Embryonic facial prominence (tissue), 1 donor: ENCODE measurements around the gene SURF6.
"Not testable (repeated sequence)": the region's sequence is repeated elsewhere in the genome, so short reads cannot be mapped to it uniquely, and the experiment has no call there.

Experiments
- DNase-seq: peaks from one replicate; pipeline ENCODE4 v3.0.0-alpha.2; 2016; ENCODE audit errors: extremely low spot score

SURF6 gene

DNA sequence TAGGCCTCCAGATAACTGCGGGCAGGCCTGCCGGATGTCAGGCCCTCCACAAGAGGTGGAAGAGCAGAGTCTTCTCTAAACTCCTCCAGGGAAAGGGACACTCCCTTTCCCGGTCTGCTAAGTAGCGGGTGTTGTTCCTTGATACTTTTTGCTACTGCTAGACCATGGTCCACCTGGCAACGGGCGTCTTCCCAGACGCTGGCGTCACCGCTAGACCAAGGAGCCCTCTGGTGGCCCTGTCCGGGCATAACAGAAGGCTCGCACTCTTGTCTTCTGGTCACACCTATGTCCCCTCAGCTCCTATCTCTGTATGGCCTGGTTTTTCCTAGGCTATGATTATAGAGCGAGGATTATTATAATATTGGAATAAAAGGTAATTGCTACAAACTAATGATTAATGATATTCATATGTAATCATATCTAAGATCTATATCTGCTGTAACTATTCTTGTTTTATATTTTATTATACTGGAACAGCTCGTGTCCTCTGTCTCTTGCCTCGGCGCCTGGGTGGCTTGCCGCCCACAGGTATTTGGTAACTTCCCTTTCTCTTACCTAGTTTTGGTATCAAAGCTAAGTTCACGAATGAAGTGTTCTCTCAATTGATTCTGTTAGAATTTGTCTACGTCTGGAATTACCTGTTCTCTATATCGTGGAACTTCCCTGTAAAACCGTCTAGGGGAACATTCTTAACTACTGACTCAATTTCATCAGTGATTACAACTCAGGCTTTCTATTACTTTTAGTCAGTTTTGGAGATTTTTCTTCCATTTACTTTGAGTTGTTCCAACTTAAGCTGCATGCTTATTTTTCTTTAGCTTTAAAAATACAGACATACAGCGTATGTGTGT lies 6.5 kb downstream of the SURF6 start:
- not testable (repeated sequence) for DNase-seq

DNA sequence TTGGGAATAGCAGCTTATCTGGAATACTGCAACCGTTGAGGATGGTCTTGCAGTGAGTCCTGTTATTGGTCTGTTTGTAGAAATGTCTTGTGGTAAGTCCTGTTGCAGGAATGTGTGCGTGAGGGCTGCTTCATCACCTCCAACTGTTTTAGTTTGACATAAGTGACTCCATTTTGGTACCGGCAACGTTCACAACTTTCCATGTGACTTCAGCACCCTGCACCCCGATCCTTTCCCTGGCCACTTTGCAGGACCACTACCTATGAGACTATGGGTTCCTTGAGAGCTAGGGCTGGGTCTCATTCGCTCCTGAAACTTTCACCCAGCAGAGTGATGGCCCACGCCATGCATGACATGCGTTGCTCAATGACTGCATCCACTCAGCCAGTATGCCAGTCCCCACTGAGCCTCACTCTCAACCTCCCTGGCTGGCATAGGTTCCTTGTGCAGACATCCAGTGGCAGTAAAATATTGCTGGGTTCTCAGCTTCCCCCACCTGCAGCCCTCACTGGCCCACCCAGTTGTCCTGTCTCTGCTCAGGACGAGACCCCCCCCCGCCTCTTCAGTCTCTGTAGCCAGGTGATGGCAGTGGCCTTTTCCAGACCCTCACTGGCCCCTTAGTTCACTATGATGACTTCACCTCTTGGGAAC lies 8.0 kb downstream of the SURF6 start:
- DNase-seq: no peak

DNA sequence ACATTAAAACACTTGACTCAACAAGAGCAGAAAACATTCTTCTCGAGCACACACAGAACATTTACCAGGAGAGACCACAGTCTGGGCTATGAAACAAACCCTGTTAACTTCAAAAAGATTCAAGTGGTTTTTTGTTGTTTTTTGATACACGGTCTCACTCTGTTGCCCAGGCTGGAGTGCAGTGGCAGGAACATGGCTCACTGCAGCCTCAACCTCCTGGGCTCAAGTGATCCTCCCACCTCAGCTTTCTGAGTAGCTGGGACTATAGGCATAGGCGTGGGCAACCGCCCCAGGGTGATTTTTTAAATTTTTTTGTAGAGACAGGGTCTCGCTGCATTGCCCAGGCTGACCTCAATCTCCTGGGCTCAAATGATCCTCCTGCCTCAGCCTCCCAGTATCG lies 9.0 kb downstream of the SURF6 start:
- DNase-seq: not testable (repeated sequence)

DNA sequence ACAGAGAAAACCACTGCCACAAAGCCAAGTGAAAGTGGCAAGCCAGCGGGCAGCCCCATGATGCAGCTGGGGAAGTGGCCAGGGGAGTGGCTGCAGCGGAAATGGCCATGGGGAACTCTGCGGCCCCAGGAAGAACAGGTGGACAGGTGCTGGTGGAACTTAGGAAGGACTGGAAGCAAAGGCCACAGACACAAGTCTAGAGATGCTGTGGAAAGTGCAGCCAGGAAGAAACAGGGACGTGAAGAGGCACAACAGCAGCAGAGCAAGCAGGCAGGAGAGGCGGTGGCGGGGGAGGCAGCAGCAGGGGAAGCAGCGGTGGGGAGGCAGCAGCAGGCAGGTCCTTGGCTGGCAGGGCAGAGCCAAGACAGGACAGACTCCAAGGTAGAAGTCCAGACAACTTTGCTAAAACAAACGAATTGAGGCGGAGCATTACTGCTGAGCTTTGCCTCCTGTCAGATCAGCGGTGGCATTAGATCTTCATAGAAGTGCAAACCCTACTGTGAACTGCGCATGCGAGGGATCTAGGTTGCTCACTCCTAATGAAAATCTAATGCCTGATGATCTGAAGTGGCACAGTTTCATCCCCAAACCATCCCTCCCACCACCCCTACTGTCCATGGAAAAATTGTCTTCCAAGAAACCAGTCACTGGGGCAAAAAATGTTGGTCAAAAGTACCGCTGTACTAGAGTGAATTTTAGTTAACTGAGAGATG lies 11.8 kb downstream of the SURF6 start:
- no peak for DNase-seq

DNA sequence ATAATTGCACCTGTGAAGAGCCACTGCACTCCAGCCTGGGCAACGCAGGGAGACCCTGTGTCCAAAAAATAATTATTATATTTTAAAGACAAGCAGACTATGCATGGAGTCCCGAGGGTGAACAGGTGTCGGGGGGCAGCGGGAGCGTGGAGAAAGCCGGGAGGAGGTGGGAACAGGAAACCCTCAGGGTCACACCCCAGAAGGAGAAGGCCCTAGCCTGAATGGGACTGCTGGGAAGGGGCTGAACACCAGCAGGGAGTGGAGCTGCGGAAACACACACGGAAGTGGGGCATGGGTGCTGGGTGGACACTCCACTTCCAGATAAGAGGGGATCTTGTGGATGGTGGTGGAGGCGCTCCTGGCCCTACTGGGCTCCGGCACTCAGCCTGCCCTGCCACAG lies 12.8 kb downstream of the SURF6 start:
- no peak for DNase-seq

DNA sequence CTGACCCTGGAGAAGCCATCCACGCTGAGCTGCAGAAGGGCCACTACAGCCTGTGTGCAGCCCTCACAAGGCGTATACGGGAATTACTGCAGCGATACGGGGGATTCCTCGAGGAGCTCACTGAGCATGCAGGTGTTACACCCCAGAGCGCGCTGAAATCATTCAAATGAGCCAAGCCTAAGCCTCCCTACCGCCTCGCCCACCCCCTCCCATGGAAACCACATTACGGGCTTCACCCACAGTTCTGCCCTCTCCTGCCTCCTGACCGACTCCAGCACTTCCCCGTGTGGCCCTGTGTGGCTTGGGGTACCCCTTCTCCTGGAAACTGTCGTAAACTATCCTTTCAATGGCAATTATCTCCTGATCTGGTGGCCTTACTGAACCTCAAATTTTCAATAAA lies 13.3 kb downstream of the SURF6 start:
- no peak for DNase-seq

DNA sequence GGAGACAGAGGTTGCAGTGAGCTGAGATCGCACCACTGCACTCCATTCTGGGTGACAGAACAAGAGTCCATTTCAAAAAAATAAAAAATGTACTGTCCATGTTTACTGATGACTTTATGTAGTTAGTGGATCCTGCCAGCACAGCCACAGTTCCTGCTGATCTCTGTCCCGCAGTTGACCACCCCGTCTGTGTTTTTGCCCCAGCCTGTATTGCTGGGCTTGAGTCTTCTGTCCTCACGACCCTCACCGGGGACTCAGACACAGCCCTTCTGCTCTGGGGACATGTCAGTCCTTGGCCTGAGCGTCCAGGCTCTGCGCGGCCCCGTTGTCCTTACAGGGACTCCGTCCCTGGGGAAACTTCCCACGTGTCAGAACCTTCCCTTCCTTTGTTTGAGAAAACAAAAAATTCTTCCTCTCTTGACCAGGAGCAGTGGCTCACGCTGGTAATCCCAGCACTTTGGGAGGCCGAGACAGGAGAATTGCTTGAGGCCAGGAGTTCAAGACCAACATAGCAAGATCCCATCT lies 14.5 kb downstream of the SURF6 start:
- no peak for DNase-seq

DNA sequence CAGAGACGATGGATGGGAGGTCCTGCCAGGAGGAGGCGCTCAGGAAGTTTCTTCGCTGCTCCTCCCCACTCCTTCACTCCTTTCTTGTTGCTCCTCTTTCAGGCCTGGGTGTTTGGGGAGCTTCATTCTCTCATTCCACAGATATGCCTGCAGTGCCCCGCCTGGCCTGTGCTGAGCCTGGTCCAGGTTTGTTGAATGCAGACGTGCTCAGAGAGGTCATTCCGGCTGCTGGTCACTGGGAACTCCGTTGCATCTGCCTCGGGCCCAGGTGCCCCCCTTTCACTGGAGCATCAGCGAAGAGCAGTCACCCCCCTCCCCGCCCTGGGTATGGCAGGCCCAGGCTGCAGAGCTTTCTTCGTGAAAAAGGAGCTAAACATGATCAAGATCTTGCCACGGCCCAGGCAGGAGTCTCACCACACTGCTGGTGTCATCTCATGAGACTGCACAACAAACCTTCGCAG lies 15.5 kb downstream of the SURF6 start:
- DNase-seq: no peak

DNA sequence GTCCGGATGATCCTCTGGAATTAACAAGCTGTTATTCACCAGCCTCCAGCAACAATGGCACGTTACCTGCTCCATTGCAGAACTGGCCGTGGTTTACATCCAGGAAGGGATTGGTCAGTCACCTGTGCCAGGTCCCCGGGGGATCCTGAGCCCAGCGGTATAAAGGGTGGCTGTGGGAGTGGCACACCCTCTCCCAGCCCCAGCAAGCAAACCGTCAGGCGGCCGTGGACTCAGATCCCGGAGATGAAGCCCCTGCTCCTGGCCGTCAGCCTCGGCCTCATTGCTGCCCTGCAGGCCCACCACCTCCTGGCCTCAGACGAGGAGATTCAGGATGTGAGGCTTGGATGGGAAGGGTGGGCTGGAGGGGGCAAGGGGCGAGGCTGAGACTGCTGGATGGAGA lies 18.4 kb downstream of the SURF6 start:
- not testable (repeated sequence) for DNase-seq

DNA sequence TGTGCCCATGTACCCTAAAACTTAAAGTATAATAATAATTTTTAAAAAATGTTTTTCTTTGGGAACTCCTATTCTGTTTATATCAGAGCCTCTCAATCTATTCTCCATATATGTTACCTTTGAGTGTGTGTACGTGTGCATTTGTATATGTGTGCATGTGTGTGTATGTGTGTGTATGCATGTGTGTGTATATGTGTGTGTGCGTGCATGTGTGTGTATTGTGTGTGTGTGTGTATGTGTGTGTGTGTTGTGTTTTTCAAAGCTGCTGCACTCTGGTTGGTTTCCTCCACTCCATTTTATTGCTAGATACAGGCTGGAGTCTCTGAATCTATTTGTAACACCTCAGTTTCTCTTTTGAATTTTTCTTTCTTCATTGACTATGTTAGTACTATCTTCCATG lies 20.0 kb downstream of the SURF6 start:
- DNase-seq: no peak

DNA sequence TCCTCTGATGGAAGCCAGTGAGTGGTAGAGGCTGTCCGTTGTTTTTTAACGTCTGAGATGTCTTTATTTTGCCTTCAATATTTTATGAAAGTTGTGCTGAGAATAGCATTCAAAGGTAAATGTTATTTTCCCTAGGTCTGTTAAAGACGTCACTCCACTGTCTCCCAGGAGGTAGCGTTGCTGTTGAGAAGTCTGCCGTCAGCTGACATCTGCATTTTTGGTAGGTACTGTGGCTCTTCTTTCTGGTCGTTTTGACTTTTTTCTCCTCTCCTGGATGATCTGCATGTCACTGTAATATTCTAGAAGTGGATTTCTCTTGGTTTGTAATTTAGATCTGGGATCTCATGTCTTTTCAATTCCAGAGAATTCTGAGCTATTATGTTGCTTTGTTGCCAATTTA lies 26.4 kb downstream of the SURF6 start:
- no peak for DNase-seq

DNA sequence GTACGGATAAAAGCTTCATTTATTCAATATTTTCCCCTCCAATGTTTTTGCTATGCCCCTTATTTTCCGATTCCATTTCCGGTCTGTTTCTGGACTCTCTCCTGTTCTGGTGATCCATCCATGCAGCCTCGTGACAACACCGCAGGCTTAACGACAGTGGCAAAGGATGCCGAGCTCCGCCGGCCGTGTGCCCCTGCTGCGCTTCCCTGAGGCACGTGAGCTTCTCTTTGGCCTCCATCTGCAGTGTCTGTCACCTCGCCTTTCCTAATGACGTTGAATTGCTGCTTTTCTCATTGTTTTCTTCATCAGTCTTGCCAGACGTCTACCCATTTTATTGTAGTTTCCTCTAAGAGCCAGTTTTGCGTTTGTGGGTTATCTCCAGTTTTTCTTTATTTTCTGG lies 28.7 kb downstream of the SURF6 start:
- no peak for DNase-seq

DNA sequence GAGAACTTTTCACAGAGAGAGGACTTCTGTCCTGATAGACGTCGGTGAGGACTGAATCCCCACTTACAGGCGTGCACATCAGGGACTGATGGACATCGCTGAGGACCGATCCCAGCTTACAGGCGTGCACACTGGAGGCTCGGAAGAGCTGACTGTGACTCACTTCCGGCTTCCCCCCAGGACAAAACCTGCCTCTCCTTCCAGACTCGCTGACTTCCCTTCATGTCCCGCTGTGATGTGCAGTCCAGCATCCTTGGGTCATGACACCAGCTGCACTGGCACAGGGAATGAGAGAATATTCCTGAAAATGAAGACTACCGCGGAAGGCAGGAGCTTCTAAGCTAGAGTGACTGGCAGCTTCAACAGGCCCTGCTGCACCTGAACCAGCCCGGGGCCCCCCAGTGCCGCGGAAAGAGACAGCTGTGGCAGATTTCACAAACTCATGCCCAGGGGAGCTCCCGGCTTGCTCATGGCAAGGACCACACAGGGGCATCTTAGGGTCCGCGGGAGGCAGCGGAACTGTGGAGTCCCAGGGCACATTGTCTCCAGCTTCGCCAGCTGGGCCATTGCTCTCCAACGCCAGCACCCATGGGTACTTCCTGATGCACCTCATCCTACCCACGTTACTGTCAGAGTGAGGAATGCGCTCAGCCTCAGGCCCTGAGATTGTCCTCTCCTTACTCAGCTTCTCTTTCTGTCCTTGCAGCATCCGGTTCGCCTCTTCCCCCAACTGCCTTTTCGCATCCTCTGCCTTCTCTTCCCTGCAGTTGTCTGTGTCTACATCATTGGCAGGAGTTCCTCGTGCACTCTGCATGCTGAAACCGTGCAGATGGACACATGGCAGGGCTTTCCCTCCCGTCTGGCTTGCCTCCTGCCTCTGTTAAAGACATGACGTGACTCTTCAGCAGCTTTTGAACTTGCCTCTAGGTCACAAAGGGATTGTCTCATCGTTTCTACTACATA lies 29.5 kb downstream of the SURF6 start:
- no peak for DNase-seq

DNA sequence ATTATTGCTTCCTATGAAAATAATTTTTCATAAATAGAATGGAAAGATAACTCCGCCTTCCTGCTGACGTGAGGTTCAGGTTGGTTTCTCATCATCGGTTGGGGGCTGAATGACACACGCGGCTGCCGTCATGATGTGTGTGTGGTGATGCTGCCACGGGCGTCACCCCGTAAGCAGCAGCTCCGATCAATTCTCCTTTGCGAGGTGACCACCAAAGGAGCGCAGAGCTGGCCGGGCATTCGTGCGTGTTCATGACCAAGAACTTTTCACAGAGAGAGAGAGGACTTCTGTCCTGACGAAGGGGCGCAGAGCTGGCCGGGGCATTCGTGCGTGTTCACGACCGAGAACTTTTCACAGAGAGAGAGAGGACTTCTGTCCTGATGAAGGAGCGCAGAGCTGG lies 30.3 kb downstream of the SURF6 start:
- no peak for DNase-seq

DNA sequence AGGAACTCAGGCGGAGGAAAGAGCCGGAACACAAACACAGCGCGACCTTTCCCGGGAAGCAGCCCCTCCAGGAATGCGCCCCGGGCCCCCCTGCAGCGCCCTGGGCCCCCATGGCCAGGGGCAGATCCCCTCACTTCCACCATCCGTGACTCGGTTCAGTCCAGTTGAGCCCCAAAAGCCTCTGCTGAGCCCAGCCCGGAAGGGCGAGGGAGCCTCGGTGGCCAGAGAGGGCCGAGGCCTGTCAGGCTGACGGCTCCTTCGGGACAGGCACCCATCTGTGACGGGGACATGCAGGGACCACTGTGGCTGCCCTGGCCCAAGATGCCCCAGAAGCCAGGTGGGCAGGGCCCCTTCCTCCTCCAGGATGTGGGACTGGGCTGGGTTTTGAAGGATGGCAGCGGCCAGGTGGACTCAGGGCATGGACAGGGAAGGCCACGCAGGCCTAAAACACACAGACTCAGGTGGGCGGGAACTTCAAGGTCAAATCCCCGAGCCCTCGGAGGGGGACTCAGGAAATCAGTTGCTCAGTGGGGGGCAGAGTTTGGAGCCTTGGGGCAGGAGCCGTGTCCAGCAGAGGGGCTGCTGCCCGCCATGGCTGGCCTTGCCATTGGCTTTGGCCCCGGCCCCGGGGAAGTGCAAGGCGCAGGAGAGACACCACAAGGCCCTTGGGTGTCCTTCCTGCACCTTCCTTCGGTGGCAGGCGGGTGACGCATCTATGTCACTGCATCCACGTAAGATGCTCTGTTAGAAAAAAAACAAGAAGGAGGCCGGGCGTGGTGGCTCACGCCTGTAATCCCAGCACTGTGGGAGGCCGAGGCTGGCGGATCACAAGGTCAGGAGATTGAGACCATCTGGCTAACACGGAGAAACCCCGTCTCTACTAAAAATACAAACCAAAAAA lies 31.3 kb downstream of the SURF6 start:
- DNase-seq: no peak

DNA sequence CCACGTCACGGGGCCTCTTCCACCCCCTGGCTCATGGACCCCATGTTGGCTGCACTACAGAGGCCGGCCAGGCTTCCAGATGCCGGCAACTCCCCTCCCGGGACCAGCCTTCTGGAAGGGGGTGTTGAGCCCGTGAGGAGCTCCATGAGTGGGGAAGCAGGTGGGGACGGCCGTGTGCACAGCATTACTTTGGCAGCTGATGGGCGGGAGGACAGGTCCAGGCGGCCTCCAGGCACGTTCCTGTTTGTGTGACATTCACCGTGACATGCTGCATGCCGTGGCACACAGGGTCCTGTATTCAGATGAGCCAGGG lies 31.9 kb downstream of the SURF6 start:
- no peak for DNase-seq

DNA sequence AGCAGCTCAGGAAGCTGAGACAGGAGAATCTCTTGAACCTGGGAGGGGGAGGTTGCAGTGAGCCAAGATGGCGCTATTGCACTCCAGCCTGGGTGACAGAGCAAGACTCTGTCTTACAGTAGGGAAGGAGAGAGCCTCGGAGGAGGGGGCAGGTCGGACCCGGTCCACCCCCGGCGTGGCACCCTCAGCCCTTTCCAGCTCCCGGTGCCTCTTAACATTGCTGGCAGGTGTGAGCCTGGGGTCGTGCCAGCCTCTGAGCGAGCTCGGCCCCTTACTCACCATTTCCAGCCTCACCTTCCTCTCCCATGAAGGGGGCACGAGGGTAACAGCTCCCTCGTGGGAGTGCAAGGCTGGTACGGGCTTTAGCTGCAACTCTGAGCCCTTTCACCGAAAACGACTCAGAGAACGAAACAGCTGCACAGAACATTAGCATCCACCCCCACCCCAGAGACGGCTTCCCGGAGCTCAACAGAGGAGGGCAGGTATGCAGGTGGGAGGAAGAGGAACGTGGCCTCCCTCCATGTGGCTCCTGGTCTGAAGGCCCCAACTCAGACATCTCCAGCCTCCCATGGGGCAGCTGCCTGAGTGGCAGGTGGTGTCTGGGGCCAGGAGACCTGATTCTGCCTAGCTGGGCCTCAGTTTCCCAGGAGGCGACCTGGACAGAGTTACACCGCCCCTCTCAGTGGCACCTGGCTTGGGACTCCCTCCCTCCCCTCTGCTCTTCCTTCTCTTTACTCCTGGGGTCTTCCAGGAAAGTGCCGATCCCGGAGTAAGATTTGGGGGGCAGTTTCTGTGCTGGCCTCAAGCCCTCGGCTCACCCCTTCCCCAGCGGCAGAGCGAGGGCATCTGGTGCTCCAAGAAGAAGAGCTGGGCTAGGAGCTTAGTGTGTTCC lies 32.5 kb downstream of the SURF6 start:
- no peak for DNase-seq

DNA sequence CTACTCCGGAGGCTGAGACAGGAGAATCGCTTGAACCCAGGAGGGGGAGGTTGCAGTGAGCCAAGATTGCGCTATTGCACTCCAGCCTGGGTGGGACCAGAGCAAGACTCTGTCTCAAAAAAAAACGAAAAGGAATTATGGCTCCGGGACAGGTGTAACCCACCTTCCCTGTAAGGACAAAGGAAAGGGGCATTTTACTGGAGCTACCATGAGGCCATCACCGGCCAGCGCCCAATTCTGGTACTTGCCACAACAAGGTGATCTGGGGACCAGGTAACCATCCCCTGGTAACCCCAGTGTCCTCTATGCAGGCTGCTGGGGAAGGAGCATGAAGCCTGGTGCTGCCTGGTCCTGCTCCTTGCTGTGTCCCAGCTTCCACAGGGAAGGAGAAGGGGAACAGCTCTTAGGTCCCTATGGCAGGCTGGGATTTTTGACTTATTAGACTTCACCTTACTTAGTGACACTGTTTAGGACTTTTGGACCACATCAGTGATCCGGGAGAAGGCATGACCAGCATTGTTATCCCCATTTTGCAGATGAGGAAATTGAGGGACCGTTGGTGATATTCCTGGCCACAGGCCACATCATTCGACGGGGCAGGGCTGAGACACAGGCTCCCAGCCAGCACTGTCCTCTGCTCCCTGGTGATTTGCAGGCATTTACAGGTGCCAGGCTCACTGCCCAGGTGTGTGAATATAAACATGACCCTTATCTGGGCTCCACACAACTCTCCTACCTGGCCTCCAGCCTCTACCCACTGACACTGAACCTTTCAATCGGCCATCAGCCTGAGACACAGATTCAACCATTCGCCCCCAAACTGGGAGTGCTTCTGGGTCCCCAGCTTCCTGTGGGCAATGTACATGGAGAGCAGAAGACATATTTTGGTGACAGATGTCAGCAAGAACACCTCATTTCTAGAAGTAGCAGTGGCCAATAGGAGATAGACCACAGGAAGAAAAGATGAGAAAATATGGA lies 34.4 kb downstream of the SURF6 start:
- no peak for DNase-seq
